ENCODE results near the gene COLEC12. TPM values are rescaled to one million over a fixed set of nuclear protein-coding genes. Genes with fewer than 3 reads are reported as not detected.
A peak's percentile ranks its signal among the peaks of the same experiment; 100 is the strongest.

The COLEC12 gene
- total RNA-seq, 1 donor from 2014 or later: 9.1 TPM

DNA sequence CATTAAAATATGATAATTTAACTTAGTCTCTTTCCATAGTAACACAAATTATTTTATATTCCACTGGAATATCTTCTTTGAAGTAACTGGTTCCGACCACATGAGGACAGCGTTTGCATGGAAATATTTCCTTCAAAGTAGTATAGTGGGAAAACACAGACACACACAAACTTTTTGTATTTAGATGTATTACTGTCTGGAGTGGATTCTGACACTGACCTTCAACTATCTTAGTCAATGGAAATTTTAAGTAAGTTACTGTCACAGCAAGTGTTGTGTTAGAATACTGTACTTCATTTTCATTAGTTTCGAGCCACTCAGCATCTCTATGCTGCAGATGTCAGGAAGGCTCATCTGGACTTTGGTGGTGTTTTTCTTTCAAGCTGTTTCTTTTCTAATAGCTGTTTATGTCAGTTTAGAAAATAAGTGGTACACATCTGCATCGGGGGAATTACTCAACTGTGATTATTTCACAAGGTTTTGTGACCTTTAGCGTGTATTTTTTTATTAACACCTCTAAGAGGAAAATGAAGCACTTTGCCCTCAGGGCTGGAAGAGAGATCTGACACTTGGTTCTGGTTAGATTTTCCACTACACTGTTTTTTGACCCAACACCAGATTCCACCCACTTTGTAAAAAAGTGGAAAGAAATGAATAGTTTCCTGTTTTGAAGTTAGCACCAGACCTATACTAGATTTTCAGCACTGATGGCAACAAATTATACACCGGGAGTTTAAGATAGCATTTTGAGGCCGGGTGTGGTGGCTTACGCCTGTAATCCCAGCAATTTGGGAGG is 213.8 kb downstream of the COLEC12 start:
- intact Hi-C loops (cut with DNase I): loop anchor here (5.0 kb wide), 1 partner anchor 331 kb away; no protein-coding TSS in a partner anchor
- ATAC-seq (ENCODE audit: poor library complexity): no peak

DNA sequence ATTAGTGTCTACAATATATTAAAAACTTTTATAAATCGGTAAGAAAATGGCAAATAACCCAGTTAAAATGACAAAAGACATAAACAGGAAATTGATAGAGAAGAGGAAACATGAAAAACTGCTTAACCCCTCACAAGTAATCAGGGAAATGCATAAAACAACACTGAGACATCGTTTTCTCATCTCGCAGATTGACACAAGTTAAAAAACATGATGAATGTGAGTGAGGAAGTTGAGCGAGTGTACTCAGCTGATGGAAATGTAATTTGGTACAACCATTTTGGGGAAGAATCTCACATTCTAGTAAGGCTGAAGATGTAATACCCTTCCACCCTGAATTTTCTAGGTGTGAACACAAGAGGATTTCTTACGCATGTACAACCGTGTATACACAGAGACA is 214.7 kb downstream of the COLEC12 start:
- ATAC-seq (ENCODE audit: poor library complexity) (no peak), DNase-seq (no peak)
- intact Hi-C loops (cut with DNase I): loop anchor here (5.0 kb wide), 1 partner anchor 331 kb away; no protein-coding TSS in a partner anchor

More for the DNA sequence above, 213.8 kb downstream of the COLEC12 start:
- DNase-seq: no peak

DNA sequence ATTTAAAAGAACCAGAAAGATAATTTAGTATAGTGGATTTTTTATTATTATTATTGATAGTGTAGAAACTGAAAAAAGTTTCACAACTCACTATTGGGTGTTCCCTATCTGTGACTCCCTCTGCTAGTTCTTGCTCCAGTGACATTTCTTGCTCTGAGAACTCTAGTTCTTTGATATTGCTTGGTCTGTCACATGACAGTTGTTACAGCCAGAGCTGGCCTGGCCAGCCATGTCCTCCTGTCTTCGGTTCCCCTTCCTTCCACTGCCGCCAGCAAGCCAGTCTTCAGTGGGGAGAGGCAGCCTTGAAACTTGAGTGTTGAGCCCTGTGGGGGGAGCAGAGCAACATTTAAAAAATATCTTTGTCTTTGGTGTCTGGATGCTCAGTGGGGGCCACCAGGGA is 225.0 kb downstream of the COLEC12 start:
- intact Hi-C loops (cut with DNase I): no loop called here
- peak; percentile 45 for DNase-seq
- ATAC-seq (ENCODE audit: poor library complexity): peak; percentile 43

DNA sequence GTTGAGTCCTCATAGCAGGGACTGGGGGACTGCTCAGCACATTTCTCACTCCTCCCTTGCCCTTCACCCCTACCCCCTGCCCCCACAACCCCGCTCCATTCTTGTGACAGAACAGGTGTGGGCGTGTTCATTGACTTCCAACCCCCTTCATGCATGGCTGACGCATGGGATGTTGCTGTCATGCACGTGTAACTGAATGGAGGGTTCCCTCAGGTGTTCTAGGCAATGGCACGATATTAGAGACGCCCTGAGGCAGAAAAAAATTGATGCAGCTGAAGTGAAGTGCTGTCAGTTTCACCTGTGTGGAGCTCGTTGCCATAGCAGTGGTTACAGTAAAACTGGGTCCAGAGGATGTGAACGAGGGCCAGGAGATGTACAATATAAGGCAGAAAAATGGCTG is 226.2 kb downstream of the COLEC12 start:
- ATAC-seq (ENCODE audit: poor library complexity) (no peak), DNase-seq (no peak)
- intact Hi-C loops (cut with DNase I): no loop called here

DNA sequence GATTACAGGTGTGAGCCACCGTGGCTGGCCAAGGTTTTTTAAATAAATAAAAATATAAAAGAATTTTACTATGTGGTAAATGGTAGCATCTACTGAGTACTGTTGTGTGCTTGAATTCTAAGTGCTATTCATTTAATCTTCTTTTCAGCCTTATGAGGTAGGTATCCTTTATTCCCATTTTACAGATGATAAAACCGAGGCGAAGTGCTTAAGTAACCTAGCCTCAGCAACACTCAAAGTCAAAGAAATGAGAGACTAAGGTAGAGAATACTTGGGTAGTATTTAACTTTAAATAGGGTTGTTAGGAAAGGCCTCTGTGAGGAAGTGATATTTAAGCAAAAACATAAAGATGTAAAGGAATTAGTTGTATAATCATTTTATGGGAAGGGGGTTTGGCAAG is 227.0 kb downstream of the COLEC12 start:
- DNase-seq: no peak
- intact Hi-C loops (cut with DNase I): no loop called here
- no peak for ATAC-seq (ENCODE audit: poor library complexity)

DNA sequence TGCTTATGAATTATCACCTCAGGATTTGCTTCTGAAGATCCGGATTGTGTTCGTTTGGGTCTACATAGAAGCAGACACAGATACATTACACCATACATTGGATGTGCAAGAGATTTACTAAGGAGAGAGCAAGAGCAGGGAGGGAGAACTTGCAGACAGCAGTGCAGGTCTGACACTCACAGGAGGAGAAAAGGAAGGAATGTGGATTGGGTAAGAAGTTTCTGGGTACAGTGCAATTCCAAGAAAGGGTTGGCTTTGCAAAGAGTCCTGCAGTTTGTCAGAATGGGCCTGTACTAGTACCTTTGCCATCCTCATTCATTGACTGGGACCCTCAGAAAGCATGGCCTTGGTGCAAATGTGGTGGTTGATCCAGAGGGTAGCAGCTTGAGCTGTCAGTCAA is 227.9 kb downstream of the COLEC12 start:
- intact Hi-C loops (cut with DNase I): no loop called here
- DNase-seq (no peak), ATAC-seq (ENCODE audit: poor library complexity) (no peak)

DNA sequence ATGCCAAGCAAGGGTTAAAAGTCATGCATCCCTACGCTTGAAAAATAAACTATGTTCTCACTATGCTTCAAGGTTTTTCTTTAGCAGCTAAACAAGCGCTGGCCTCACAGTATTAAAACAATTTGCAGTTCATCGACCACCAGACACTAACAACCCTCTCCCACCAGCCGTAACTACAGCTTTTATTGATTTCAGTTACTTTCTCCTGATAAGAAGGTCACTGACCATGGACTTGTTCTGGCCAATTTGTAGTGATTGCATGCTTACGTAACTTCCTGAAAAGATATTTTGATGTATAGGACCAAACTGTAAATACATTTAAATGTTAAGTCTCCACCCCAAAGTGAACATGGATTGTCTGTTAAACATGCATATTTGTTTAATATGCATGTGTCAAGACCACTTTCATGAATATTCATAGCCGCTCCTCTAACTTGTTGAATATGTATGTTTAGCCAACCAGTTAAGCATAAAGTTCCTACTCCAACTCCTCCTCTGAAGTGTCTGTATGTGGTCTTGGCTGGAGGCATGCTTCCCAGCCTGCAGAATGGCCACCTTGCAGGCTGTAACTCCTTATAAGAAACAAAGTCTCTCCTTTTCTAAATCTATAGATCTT is 230.9 kb downstream of the COLEC12 start:
- ATAC-seq (ENCODE audit: poor library complexity): no peak
- intact Hi-C loops (cut with DNase I): no loop called here

DNA sequence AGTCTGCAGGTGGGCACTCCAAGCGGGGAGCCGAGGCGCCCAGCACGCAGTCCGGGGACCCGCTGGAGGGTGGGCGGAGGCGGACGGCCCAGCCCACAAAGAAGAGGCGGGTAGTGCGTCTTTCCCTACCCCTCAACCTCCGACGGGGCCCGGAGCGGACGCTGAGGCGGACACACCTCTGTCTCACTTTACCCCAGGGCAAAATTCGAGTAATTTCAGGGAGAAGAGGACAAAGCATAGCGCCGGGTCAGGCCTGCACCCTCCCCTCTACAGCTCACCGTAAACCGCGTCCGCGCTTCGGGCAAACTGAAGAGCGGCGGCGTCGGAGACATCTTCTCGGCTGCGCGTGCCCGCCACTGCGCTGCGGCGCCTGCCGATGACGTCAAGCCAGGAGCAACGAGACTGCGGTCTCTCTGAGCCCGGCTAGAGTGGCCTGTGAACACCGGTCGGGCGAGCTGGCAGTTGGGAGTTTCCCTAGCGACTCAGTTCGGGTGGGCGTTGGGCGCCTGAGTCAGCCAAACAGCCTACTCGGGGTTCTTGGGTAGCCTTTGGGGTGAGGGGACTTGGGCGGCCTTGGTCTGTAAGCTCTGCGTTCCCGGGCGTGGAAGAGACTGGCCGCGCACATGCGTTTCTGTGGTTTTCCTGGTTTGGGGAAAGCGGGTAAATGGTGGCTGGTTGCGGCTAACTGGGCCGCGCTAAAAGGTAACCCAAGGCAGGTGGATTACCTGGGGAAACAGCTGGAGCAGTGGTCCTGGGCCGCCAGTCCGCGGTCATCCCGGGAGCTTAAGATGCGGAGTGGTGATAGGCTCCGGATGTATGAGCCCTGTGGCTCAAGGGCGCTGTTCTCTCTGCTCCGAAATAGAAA is 232.6 kb downstream of the COLEC12 start, which contains the start of gene THOC1:
Gene THOC1 (minus strand): TSS at position 360 of the 865 bp plus-strand sequence. CDS start 28 bp downstream, at position 332.
- DNase-seq (peak; percentile 96), ATAC-seq (ENCODE audit: poor library complexity) (peak; percentile 99)
- intact Hi-C loops (cut with DNase I): no loop called here

More for the DNA sequence above, 230.9 kb downstream of the COLEC12 start:
- DNase-seq: no peak

DNA sequence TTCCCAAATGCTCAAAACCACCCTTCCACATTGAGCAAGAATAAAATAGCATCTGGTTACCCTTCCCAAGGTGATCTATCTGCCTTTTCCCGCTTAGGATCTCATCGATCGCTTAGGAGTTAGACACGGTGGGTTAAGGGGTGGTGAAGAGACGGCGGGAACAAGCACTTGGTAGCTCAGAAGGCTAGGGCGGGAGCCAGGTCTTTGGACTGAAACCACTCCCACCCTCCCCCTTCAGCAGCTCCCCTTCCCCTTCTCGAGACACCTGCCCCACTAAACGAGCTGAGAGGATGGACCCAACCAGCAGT is 233.2 kb downstream of the COLEC12 start:
- intact Hi-C loops (cut with DNase I): no loop called here
- DNase-seq (no peak), ATAC-seq (ENCODE audit: poor library complexity) (no peak)

Other genes starting within 250 kb of the COLEC12 start
- 10.4 TPM for gene THOC1, start 232.7 kb downstream of the COLEC12 start, total RNA-seq
- not detected for gene CETN1, start 79.7 kb upstream of the COLEC12 start, total RNA-seq
- 0.22 TPM for gene CLUL1, start 96.3 kb upstream of the COLEC12 start, total RNA-seq
- 2.7 TPM for gene TYMS, start 157.0 kb upstream of the COLEC12 start, total RNA-seq
- gene ENOSF1, start 211.9 kb upstream of the COLEC12 start, total RNA-seq: 20.9 TPM

Measured in Right ventricle myocardium superior (tissue), 1 donor.